ENCODE results near the gene OCRL. TPM values are rescaled to one million over a fixed set of nuclear protein-coding genes. Genes with fewer than 3 reads are reported as not detected.

OCRL gene
- total RNA-seq, 1 donor from 2014 or later = 24.2 TPM

DNA sequence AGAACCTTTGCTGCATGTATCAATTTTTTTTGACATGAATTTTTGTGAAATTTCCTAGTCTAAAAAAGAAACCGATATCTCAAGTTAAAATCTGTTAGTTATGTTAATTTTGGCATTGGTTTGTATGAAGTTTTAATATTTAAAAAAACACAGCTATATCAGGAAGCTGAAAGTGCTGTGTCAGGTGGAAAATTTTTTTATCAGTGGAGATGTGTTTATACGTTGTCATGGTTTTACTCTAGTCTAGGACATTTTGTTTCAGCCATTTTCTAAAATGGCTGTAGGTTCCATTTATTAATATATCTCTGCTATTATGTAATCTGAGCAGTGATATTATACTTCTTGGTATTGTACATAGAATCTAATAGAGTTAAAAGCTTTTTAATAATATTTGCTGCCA is 34.2 kb downstream of the OCRL start:
- no peaks in the 10 kb centered on the region for H3K9me3 Mint-ChIP-seq (ENCODE audit: unreplicated experiment)
- TF ChIP-seq, protein P1, sequence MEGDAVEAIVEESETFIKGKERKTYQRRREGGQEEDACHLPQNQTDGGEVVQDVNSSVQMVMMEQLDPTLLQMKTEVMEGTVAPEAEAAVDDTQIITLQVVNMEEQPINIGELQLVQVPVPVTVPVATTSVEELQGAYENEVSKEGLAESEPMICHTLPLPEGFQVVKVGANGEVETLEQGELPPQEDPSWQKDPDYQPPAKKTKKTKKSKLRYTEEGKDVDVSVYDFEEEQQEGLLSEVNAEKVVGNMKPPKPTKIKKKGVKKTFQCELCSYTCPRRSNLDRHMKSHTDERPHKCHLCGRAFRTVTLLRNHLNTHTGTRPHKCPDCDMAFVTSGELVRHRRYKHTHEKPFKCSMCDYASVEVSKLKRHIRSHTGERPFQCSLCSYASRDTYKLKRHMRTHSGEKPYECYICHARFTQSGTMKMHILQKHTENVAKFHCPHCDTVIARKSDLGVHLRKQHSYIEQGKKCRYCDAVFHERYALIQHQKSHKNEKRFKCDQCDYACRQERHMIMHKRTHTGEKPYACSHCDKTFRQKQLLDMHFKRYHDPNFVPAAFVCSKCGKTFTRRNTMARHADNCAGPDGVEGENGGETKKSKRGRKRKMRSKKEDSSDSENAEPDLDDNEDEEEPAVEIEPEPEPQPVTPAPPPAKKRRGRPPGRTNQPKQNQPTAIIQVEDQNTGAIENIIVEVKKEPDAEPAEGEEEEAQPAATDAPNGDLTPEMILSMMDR (IDR thresholded peaks at IDR 0.05; ENCODE audit: unreplicated experiment) = no peak
- peaks cover 3% of the 10 kb centered on the region for H3K4me1 Mint-ChIP-seq (ENCODE audit: unreplicated experiment)
- no peak overlapping the region for H3K4me3 Mint-ChIP-seq (ENCODE audit: unreplicated experiment)
- H3K27ac Mint-ChIP-seq (ENCODE audit: unreplicated experiment) = no peak overlapping the region
- H3K27me3 Mint-ChIP-seq (ENCODE audit: unreplicated experiment) = no peaks in the 10 kb centered on the region
- no peak for DNase-seq (ENCODE audit: low spot score)
- H3K36me3 Mint-ChIP-seq (ENCODE audit: low read depth, unreplicated experiment) = peaks cover 20% of the 10 kb centered on the region

DNA sequence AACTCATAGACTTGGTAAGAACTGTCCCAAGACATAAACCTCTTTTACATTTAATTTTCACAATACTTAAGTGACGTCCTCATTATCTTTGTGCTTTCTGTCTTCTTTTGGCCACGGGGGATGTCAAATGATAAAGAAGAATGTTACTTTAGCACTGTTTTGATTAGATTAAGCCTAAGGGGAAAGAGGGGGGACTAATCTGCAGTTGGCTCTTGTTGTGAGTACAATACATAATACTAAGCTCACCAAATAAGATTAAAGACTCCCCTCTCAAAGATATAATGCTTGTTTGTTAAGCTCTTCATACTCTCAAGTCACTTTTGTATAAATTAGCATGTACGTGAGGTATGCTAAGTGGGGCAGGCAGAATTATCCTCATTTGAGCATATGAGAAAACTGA is 36.5 kb downstream of the OCRL start:
- Mint-ChIP-seq H3K36me3 (ENCODE audit: low read depth, unreplicated experiment) (peaks cover 22% of the 10 kb centered on the region), H3K27ac (ENCODE audit: unreplicated experiment) (no peak overlapping the region), H3K4me3 (ENCODE audit: unreplicated experiment) (no peak overlapping the region), H3K27me3 (ENCODE audit: unreplicated experiment) (no peaks in the 10 kb centered on the region), H3K9me3 (ENCODE audit: unreplicated experiment) (no peaks in the 10 kb centered on the region), H3K4me1 (ENCODE audit: unreplicated experiment) (peaks cover 3% of the 10 kb centered on the region)
- TF ChIP-seq, protein P1 (IDR thresholded peaks at IDR 0.05; ENCODE audit: unreplicated experiment) = no peak
- no peak for DNase-seq (ENCODE audit: low spot score)

DNA sequence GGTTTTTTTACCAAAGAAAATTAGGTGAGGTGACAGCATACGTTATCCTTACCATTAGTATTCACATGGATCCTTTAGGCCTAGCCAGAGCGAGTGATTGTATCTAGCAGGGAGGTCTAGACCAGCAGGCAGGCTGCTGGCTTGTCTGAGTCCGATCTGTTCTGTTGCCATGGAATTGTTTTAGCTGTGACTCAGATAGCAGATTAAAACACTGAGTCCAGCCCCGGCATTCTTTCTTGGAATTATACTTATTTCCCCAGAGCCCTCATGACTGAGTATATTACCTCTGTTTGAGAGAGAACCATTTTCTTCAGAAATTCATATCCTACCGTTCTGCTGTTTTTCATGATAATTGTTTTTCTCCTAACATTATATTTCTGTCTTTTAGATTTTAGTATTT is 37.4 kb downstream of the OCRL start:
- Mint-ChIP-seq H3K36me3 (ENCODE audit: low read depth, unreplicated experiment) (peaks cover 22% of the 10 kb centered on the region), H3K9me3 (ENCODE audit: unreplicated experiment) (no peaks in the 10 kb centered on the region)
- DNase-seq (ENCODE audit: low spot score) = no peak

DNA sequence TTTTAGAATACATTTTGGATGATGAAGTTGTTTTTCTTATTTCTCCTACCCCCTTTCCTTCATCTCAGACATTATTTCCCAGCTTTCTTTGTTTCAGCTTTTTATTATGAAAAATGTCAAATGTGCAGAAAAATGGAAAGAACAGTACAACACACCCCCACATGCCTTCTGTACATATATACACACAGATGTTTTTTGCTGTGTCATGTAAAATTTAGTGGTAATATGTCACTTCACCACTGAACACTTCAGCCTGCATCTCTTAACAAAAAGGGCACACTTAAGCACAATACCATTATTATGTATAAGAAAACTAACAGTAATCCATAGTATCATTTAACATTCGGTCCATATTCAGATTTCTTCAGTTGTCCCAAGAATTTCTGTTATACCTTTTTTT is 37.8 kb downstream of the OCRL start:
- Mint-ChIP-seq H3K9me3 (ENCODE audit: unreplicated experiment) (no peaks in the 10 kb centered on the region), H3K4me3 (ENCODE audit: unreplicated experiment) (no peak overlapping the region), H3K27ac (ENCODE audit: unreplicated experiment) (no peak overlapping the region), H3K27me3 (ENCODE audit: unreplicated experiment) (no peaks in the 10 kb centered on the region), H3K4me1 (ENCODE audit: unreplicated experiment) (peaks cover 3% of the 10 kb centered on the region), H3K36me3 (ENCODE audit: low read depth, unreplicated experiment) (peaks cover 22% of the 10 kb centered on the region)
- no peak for DNase-seq (ENCODE audit: low spot score)
- TF ChIP-seq, protein P1 (IDR thresholded peaks at IDR 0.05; ENCODE audit: unreplicated experiment) = no peak

More for the DNA sequence above, 37.4 kb downstream of the OCRL start:
- Mint-ChIP-seq H3K27me3 (ENCODE audit: unreplicated experiment) (no peaks in the 10 kb centered on the region), H3K4me1 (ENCODE audit: unreplicated experiment) (peaks cover 3% of the 10 kb centered on the region), H3K27ac (ENCODE audit: unreplicated experiment) (no peak overlapping the region), H3K4me3 (ENCODE audit: unreplicated experiment) (no peak overlapping the region)
- TF ChIP-seq, protein P1 (IDR thresholded peaks at IDR 0.05; ENCODE audit: unreplicated experiment) = no peak

DNA sequence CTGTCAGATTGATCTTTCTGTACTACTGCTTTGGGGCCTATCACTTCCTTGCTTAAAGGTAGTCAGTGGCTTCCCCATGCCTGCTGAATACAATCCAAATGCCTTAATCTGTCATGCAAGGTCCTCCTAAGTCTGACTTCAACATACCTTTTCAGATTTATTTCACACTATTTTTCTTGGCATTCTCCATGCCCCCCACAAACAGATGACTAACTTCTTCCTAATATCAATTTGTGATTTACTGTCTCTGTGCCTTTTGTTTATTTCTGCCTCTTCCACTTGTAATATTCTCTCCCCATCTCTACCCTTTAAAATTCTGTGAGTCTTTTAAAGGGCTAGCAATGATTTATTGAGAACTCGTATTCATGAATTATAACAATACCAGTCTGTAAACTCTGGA is 41.8 kb downstream of the OCRL start:
- no peak overlapping the region for H3K4me3 Mint-ChIP-seq (ENCODE audit: unreplicated experiment)
- H3K9me3 Mint-ChIP-seq (ENCODE audit: unreplicated experiment) = no peaks in the 10 kb centered on the region
- H3K27me3 Mint-ChIP-seq (ENCODE audit: unreplicated experiment) = no peaks in the 10 kb centered on the region
- H3K36me3 Mint-ChIP-seq (ENCODE audit: low read depth, unreplicated experiment) = peaks cover 24% of the 10 kb centered on the region
- H3K27ac Mint-ChIP-seq (ENCODE audit: unreplicated experiment) = no peak overlapping the region
- TF ChIP-seq, protein P1 (IDR thresholded peaks at IDR 0.05; ENCODE audit: unreplicated experiment) = no peak
- DNase-seq (ENCODE audit: low spot score) = no peak
- H3K4me1 Mint-ChIP-seq (ENCODE audit: unreplicated experiment) = no peaks in the 10 kb centered on the region

Measured in endothelial cell (in vitro differentiated cells).